ENCODE measurements around the gene FHOD1. TPM values are rescaled to one million over a fixed set of nuclear protein-coding genes. Genes with fewer than 3 reads are reported as not detected.
A peak's percentile ranks its signal among the peaks of the same experiment; 100 is the strongest.

Gene FHOD1
- total and polyA plus RNA-seq, 9 of the 15 experiments (the other 6 are each of a cell fraction or from before 2014, with no cell fraction given), result 18.7 to 126 (median 32.3) TPM

GRCh38 chr16:67234180-67234597, 13.1 kb downstream of the FHOD1 start:
- Histone ChIP-seq H3K9me1 (ENCODE audit: control insufficient read depth, insufficient read depth, low read length) (no peaks in the 10 kb centered on the region), H3K27ac (ENCODE audit: extremely low read depth, low read depth, low read length) (no peak overlapping the region), H3K79me2 (ENCODE audit: control insufficient read depth, insufficient read depth, low read length) (peaks cover 7% of the 10 kb centered on the region; the same call in 2 of the 3 replicates), H3K9me3 (replicated peaks; ENCODE audit: control insufficient read depth, insufficient read depth, low read depth, low read length) (no peaks in the 10 kb centered on the region), H3K4me3 (no peak overlapping the region), H2AFZ (ENCODE audit: low read depth, low read length) (no peak overlapping the region), H3K27me3 (ENCODE audit: control insufficient read depth in 2 of 2, insufficient read depth in 2 of 2, low read length in 2 of 2) (no peaks in the 10 kb centered on the region), H4K20me1 (replicated peaks; ENCODE audit: control insufficient read depth, insufficient read depth, low read length) (peaks cover 4% of the 10 kb centered on the region), H3K9ac (ENCODE audit: insufficient read depth in 1 of 2, low read depth in 2 of 2, low read length in 2 of 2) (peak overlapping the region in 1 of 2 experiments; percentile 43; a peak in 1 of 4 replicates), H3K4me1 (replicated peaks in 1 of 2; ENCODE audit: control insufficient read depth in 2 of 2, insufficient read depth in 2 of 2, low read length in 2 of 2) (peaks cover 8 to 26% of the 10 kb centered on the region in 2 experiments; a peak in 4 of 5 replicates), H3K36me3 (ENCODE audit: control insufficient read depth, insufficient read depth, low read length) (peaks cover 93% of the 10 kb centered on the region; the same call in 2 of the 3 replicates), H3K4me2 (ENCODE audit: insufficient read depth, low read length) (no peak overlapping the region)
- ATAC-seq (no peak), DNase-seq (ENCODE audit: extremely low read depth in 1 of 4, low spot score in 3 of 4) (no peak), FAIRE-seq (no peak)
- ChIA-PET CTCF (ENCODE audit: low intra/inter-chr PET ratio) (no interaction called here), POLR2A (no interaction called here)
- intact Hi-C loops (cut with micrococcal nuclease) (no loop called here), in situ Hi-C loops (cut with MboI) (no loop called here)
- 95% methylated on average over 9 of the region's 10 CpGs for WGBS (ENCODE audit: insufficient coverage, low coverage, missing lambda C conversion rate)
- TF ChIP-seq, protein P1, sequence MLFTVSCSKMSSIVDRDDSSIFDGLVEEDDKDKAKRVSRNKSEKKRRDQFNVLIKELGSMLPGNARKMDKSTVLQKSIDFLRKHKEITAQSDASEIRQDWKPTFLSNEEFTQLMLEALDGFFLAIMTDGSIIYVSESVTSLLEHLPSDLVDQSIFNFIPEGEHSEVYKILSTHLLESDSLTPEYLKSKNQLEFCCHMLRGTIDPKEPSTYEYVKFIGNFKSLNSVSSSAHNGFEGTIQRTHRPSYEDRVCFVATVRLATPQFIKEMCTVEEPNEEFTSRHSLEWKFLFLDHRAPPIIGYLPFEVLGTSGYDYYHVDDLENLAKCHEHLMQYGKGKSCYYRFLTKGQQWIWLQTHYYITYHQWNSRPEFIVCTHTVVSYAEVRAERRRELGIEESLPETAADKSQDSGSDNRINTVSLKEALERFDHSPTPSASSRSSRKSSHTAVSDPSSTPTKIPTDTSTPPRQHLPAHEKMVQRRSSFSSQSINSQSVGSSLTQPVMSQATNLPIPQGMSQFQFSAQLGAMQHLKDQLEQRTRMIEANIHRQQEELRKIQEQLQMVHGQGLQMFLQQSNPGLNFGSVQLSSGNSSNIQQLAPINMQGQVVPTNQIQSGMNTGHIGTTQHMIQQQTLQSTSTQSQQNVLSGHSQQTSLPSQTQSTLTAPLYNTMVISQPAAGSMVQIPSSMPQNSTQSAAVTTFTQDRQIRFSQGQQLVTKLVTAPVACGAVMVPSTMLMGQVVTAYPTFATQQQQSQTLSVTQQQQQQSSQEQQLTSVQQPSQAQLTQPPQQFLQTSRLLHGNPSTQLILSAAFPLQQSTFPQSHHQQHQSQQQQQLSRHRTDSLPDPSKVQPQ (CRISPR knock-in tag; IDR thresholded peaks at IDR 0.05; ENCODE audit: borderline replicate concordance), result no peak
- TF ChIP-seq ZNF280B (CRISPR knock-in tag; IDR thresholded peaks at IDR 0.05), result no peak
- no peak for TF ChIP-seq MED1 (CRISPR knock-in tag; IDR thresholded peaks at IDR 0.05; ENCODE audit: borderline replicate concordance)
- no peak for TF ChIP-seq SFPQ (IDR thresholded peaks at IDR 0.05; ENCODE audit: low read depth, low read length)
- no peak for TF ChIP-seq BCOR (IDR thresholded peaks at IDR 0.05)
- peak; percentile 65 for TF ChIP-seq POLR2G (IDR thresholded peaks at IDR 0.05; ENCODE audit: low read depth, low read length)
- no peak for TF ChIP-seq SIRT6 (IDR thresholded peaks at IDR 0.05; ENCODE audit: low read depth, low read length)
- TF ChIP-seq RBFOX2 (IDR thresholded peaks at IDR 0.05; ENCODE audit: low read depth, low read length), result peak; percentile 45; the same call in 1 of the 2 replicates
- TF ChIP-seq MCM3 (IDR thresholded peaks at IDR 0.05), result no peak
- BruUV-seq (replicated peaks), result no TSS peak

All from K562 (cell line).